ENCODE measurements around the gene FAAH.

The FAAH gene

DNA sequence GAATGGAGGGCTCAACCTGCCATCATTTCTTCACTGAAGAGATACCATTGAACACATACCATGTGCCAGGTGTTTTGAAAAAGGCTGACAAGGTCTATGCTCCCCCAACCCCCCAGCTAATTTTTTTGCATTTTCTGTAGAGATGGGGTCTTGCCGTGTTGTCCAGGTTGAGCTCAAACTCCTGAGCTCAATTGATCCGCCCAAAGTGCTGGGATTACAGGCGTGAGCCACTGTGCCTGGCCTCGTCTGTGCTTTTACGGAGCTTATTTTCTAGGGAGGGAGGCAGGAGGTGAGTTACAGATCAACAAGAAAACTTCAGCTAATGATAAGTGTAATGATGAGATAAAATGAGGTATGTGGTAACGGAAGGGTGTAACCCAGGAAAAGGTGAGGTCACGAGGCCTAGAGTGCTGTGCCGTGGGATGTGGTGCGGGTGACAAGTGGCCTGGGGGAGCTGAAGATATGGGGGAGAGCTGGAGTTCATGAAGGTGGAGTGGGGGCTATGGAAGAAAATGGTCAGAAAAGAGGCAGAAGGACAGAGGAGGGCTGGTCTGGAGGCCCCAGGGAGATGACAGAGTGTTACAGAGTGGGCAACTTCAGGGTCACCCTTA is 28.2 kb downstream of the FAAH start:
- FAIRE-seq: no peak
- TF ChIP-seq, protein P1, sequence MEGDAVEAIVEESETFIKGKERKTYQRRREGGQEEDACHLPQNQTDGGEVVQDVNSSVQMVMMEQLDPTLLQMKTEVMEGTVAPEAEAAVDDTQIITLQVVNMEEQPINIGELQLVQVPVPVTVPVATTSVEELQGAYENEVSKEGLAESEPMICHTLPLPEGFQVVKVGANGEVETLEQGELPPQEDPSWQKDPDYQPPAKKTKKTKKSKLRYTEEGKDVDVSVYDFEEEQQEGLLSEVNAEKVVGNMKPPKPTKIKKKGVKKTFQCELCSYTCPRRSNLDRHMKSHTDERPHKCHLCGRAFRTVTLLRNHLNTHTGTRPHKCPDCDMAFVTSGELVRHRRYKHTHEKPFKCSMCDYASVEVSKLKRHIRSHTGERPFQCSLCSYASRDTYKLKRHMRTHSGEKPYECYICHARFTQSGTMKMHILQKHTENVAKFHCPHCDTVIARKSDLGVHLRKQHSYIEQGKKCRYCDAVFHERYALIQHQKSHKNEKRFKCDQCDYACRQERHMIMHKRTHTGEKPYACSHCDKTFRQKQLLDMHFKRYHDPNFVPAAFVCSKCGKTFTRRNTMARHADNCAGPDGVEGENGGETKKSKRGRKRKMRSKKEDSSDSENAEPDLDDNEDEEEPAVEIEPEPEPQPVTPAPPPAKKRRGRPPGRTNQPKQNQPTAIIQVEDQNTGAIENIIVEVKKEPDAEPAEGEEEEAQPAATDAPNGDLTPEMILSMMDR (IDR thresholded peaks at IDR 0.05; ENCODE audit: insufficient read depth, missing control alignments): no peak
- no peak for DNase-seq (ENCODE audit: insufficient read length, low spot score)

DNA sequence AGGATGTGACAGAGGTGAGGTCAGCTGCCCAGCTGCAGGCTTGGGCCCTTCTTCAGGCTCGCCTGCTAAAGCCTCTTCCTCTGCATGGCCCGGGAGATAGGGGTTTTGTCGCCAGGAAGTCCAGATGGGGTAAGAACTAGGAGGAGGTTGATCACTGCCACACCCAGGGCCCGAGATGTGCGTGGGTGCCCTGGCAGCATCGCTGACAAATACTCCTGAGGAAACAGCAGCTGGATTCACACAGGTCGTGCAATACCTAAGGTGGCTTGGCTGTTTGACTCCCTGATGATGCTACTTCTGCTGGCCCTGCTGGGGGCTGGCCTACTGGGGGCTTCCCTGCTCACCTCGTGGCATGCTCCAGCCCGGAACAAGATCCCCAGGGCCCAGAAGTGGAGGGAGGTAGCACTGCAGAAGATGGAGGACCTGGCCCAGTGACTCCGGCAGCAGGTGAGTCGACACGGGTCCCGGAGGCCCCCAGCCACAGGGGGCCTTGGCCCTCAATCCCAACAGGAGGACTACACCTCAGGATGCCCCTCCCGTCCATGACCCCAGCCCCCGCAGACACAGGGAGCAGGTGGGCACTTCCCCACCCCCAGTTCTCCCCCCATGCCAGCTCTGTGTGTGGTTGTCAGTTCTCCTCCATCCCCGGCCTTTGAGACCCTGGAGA is 29.6 kb downstream of the FAAH start:
- FAIRE-seq (no peak), DNase-seq (ENCODE audit: insufficient read length, low spot score) (no peak)
- TF ChIP-seq, protein P1 (IDR thresholded peaks at IDR 0.05; ENCODE audit: insufficient read depth, missing control alignments): no peak

DNA sequence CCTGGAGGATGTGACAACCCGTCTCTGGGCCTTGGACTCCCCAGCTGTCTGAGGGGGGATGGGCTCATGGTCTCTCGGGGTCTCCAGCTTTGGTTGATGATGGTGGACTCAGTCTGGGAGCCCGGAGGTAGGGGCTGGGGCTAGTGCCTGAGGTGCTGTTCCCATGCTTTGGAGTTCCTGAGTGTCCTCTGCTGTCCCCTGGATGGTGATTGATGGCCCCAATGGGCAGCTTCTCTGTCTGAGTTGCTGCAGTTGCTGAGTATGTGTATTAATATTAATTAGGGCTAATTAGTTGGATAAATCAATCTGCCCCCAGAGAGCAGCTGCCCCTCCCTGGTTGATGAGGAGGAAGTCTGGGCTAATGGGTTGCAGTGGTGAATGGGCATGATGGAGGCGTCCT is 30.6 kb downstream of the FAAH start:
- DNase-seq (ENCODE audit: insufficient read length, low spot score): no peak
- TF ChIP-seq, protein P1 (IDR thresholded peaks at IDR 0.05; ENCODE audit: insufficient read depth, missing control alignments): no peak
- FAIRE-seq: no peak

DNA sequence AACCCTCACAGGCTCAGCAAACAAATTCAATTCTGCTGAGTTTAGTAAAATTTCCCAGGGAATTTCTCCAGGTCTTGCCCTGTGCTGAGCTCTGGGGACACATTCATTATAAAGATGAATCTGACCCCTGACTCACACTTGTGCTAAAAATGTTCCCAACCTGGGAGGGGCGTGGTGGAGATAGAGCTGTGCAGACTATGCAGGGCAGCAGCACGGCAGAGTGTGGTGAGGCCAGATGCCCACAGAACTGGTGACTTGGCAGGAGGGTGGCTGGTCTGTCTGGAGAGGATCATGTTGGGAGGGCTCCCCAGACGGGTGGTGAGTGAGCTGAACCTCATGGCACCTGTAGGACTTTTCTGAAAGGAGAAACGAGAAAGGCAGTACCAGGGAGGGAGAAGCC is 31.6 kb downstream of the FAAH start:
- DNase-seq (ENCODE audit: insufficient read length, low spot score): no peak
- no peak for FAIRE-seq
- TF ChIP-seq, protein P1 (IDR thresholded peaks at IDR 0.05; ENCODE audit: insufficient read depth, missing control alignments): no peak

DNA sequence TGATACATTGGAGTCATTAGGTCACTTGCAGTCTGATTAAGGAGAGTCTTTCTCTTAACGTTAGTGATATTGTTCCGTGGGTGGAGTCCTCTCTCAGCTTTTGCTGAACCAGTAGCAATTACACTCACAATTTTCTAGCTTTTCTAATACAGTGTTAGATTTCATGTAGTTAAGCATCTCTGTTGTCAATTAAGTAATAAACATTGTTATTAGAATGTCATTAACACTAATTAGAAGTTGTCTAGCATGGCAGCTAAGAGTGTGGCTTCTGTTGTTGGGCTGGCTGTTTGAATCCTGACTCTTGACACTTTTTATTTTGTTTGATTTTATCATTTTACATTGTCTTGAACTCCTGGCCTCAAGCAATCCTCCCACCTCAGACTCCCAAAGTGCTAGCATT is 33.4 kb downstream of the FAAH start:
- FAIRE-seq (no peak), DNase-seq (ENCODE audit: insufficient read length, low spot score) (no peak)
- TF ChIP-seq, protein P1 (IDR thresholded peaks at IDR 0.05; ENCODE audit: insufficient read depth, missing control alignments): no peak

DNA sequence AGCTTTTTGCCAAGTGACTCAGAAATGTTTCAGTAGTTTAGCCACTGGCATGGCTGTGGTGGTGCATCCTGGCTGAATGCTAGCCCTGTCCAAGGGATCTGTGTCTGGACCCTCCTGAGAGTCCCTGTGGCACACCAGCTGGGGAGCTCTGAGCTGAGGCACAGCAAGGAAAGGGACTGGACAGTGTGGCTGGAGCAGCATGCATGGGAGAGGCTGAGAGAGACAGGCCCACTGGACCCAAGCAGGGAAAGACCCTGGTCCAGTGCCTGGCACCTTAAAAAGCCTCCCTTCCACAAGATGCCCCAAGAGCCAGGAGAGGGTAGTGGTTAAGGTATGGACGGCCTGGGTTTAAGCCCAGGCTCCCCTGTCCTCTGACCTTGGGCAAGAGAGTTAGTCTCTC is 35.3 kb downstream of the FAAH start:
- FAIRE-seq (no peak), DNase-seq (ENCODE audit: insufficient read length, low spot score) (no peak)
- TF ChIP-seq, protein P1 (IDR thresholded peaks at IDR 0.05; ENCODE audit: insufficient read depth, missing control alignments): no peak

DNA sequence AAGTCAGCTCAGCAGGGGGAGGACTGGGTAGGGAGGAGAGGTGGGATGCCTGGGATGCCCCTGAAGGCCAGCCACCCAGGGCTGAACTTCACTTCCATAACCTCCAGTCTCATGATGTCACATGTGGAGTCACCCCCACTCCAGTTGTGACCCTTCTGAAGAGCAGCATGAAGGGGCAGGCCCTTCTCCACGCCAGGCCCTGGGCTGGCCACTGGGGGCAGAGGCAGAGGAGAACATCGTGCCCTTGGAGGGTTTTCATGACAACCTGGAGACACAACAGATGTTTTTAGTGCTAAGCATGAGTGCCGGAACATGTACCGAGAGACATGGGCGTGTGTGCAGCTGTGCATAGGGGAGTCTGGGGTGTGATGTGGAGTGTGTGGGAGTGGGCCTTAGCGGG is 37.6 kb downstream of the FAAH start:
- DNase-seq (ENCODE audit: insufficient read length, low spot score) (no peak), FAIRE-seq (no peak)
- TF ChIP-seq, protein P1 (IDR thresholded peaks at IDR 0.05; ENCODE audit: insufficient read depth, missing control alignments): no peak

All from D721Med (cell line).